ENCODE results near the gene TRIM2. TPM values are rescaled to one million over a fixed set of nuclear protein-coding genes. Genes with fewer than 3 reads are reported as not detected.

The TRIM2 gene
- total RNA-seq, 1 donor, result 38.0 TPM

DNA sequence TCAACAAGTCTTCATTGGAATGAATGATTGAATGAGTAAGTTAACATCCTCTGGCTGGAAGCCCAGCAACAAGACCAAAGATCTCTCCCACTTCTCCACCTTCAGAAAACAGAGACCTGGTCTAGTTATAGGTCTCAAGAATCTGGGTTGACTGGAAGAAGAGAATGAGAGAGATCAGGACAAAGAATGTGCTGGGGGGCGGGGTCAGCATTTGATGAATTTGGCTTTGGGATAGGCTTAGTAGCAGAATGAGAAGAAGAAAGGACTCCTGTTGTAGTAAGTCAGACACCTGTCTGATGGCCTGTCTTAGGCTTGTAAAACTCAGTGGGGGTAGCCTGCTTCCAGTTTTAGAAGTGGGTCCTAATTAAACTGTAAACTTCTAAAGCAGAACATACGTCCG, 51.0 kb downstream of the TRIM2 start:
- no peak overlapping the region for H3K4me3 ChIP-seq (ENCODE audit: low read depth, low read length)
- no peak for DNase-seq (ENCODE audit: low read depth)
- TF ChIP-seq, protein P1, sequence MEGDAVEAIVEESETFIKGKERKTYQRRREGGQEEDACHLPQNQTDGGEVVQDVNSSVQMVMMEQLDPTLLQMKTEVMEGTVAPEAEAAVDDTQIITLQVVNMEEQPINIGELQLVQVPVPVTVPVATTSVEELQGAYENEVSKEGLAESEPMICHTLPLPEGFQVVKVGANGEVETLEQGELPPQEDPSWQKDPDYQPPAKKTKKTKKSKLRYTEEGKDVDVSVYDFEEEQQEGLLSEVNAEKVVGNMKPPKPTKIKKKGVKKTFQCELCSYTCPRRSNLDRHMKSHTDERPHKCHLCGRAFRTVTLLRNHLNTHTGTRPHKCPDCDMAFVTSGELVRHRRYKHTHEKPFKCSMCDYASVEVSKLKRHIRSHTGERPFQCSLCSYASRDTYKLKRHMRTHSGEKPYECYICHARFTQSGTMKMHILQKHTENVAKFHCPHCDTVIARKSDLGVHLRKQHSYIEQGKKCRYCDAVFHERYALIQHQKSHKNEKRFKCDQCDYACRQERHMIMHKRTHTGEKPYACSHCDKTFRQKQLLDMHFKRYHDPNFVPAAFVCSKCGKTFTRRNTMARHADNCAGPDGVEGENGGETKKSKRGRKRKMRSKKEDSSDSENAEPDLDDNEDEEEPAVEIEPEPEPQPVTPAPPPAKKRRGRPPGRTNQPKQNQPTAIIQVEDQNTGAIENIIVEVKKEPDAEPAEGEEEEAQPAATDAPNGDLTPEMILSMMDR (IDR thresholded peaks at IDR 0.05; ENCODE audit: insufficient read depth, low read depth, low read length), result no peak

DNA sequence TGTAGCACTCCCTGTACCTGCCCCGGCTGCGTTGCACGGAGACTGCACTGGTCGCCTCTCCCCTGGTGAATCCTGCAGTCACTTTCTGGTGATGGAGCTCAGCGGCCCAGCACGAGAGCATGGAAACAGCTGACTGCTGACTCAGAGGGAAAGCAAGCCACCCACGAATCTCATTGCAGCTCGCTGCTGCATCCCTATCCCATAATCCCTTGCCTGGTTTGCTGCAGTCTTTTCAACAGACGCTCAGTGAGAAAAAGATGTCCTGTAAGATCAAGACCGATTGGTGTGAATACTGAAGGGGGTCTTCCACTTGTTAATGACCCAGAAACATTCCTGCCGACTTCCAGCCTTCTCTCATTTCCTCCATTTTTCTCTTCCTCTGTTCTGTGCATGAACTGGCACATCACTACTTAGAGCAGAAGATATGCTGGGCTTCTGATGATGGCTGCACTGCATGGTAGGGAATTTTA, 52.9 kb downstream of the TRIM2 start:
- TF ChIP-seq, protein P1 (IDR thresholded peaks at IDR 0.05; ENCODE audit: insufficient read depth, low read depth, low read length), result no peak
- H3K4me3 ChIP-seq (ENCODE audit: low read depth, low read length), result peak overlapping the region; percentile 3
- peak; percentile 66 for DNase-seq (ENCODE audit: low read depth)

DNA sequence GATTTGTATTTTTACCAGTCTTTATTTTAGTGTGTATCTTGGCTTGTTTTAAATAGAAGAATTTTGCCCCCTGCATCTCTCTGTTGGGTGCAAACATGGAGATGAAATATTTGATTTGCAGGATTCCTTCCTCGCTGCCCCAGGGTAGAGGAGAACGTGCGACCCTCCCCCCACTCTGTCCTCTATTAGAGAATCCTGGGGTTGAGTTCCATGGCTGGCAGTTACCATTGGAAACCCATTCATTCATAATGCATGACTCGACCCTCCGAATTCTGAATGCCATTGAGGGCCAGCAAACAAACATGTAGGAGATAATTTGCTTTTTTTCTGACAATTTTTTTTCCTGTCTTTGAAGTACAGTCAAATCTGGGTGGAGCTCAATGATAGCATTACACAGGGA, 53.7 kb downstream of the TRIM2 start:
- no peak overlapping the region for H3K4me3 ChIP-seq (ENCODE audit: low read depth, low read length)
- TF ChIP-seq, protein P1 (IDR thresholded peaks at IDR 0.05; ENCODE audit: insufficient read depth, low read depth, low read length), result no peak
- no peak for DNase-seq (ENCODE audit: low read depth)

DNA sequence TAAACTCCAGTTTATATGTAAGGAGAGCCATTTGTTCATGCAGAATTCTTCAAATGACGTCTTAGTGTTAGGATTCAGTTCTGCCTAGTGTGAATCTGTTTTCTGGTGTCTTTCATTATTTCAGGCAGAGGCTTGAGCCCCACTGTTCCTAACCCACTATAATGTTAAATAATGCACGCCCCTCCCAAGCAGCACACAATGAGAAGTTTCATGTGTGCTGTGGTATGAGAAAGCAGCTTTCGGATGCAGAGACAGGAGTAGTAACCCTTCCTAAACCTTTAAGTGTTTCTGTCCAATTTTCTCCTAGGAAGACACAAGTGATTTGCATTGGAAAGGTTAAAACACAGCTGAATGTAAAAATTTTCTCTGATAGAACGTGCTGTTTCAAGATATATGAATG, 54.5 kb downstream of the TRIM2 start:
- TF ChIP-seq, protein P1 (IDR thresholded peaks at IDR 0.05; ENCODE audit: insufficient read depth, low read depth, low read length), result no peak
- no peak for DNase-seq (ENCODE audit: low read depth)
- H3K4me3 ChIP-seq (ENCODE audit: low read depth, low read length), result no peak overlapping the region

DNA sequence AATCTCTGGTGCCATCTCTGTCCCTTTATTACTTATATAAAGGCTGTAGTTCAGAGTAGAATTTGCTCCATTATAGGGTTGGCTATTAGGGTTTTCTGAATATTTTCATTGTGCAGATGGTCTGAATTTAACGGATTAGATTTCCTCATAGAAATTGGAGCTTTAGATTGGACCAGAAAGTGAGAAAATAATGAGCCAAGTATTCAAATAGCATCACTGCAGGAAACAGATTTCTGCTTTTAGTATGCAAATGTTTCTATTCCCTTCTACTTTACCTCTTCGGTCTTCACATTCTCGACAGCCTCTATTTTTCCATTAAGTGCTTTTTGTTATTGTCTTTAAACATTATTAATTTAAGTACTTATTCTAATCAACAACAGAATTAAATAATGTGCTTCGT, 55.4 kb downstream of the TRIM2 start:
- H3K4me3 ChIP-seq (ENCODE audit: low read depth, low read length), result no peak overlapping the region
- TF ChIP-seq, protein P1 (IDR thresholded peaks at IDR 0.05; ENCODE audit: insufficient read depth, low read depth, low read length), result no peak
- DNase-seq (ENCODE audit: low read depth), result no peak

DNA sequence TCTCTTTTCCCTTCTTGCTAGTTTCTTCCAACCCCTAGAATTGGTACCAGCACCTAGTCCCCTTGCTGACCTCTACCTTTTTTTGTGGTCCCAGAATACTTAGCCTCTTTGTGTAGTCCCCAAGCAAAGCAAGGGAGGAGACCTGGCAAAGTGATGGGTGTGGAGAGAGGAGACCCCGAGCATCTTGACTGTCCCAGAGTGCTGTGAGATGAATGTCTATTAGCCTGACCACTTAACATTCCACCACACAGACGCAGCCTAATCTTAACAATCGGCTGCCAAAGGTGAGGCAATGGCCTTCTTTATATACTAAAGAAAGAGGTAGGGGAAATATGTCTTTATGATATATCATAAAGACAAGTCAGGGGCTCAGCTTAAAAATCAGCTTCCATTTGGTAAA, 55.9 kb downstream of the TRIM2 start:
- no peak overlapping the region for H3K4me3 ChIP-seq (ENCODE audit: low read depth, low read length)
- DNase-seq (ENCODE audit: low read depth), result no peak

More for the DNA sequence above, 55.9 kb downstream of the TRIM2 start:
- TF ChIP-seq, protein P1 (IDR thresholded peaks at IDR 0.05; ENCODE audit: insufficient read depth, low read depth, low read length), result no peak

Measured in fibroblast of villous mesenchyme (primary cell).